ENCODE results near the gene GPR31.
A peak's percentile ranks its signal among the peaks of the same experiment; 100 is the strongest.

Gene GPR31

GRCh38 chr6:167165858-167166471, 8.2 kb upstream of the GPR31 start:
- H3K9ac ChIP-seq (ENCODE audit: low read depth, low read length) = no peak overlapping the region
- H3K4me3 ChIP-seq (ENCODE audit: low read depth, low read length) = no peak overlapping the region
- H3K36me3 ChIP-seq (ENCODE audit: control insufficient read depth, insufficient read depth, low read length) = no peaks in the 10 kb centered on the region
- H3K4me1 ChIP-seq (ENCODE audit: control insufficient read depth, insufficient read depth, low read length) = peaks cover 31% of the 10 kb centered on the region
- no peak overlapping the region for H3K27ac ChIP-seq (ENCODE audit: low read depth, low read length)
- no peaks in the 10 kb centered on the region for H3K27me3 ChIP-seq (ENCODE audit: control insufficient read depth, insufficient read depth, low read length)
- no peaks in the 10 kb centered on the region for H3K9me3 ChIP-seq (ENCODE audit: control insufficient read depth, insufficient read depth, low read length)

- Histone ChIP-seq H3K4me3 (ENCODE audit: low read depth, low read length) (0 out of 2 replicates have a peak overlapping the region, but pooled peaks have one; percentile 44), H3K9me3 (ENCODE audit: control insufficient read depth, insufficient read depth, low read length) (no peaks in the 10 kb centered on the region), H3K9ac (ENCODE audit: low read depth, low read length) (no peak overlapping the region), H3K27me3 (ENCODE audit: control insufficient read depth, insufficient read depth, low read length) (no peaks in the 10 kb centered on the region), H3K4me1 (ENCODE audit: control insufficient read depth, insufficient read depth, low read length) (peaks cover 31% of the 10 kb centered on the region), H3K36me3 (ENCODE audit: control insufficient read depth, insufficient read depth, low read length) (no peaks in the 10 kb centered on the region), H3K27ac (ENCODE audit: low read depth, low read length) (peak overlapping the region; percentile 85)
Observed at GRCh38 chr6:167164261-167164660, 6.5 kb upstream of the GPR31 start.

GRCh38 chr6:167163476-167164011, 5.8 kb upstream of the GPR31 start:
- H3K4me3 ChIP-seq (ENCODE audit: low read depth, low read length) = peak overlapping the region; percentile 44
- peaks cover 31% of the 10 kb centered on the region for H3K4me1 ChIP-seq (ENCODE audit: control insufficient read depth, insufficient read depth, low read length)

DNA sequence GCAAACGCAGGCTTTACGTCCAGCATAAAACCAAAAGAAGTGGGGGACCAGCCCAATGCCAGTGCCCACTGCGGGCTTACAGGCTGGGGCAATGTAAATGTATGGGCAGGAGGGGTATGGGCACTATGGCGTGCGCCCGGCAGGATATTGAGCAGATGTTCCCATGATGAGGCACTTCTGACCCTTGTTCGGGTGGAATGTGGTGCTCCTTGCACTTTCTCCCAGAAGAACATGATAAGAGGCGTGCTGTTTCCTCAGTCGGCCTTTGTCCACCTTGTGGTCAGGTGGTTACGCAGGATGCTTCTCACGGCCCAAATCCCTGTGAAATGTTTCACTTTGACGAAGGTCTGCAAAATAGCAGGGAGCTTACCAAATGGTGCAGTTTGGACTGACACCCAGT, 4.8 kb upstream of the GPR31 start:
- H3K27me3 ChIP-seq (ENCODE audit: control insufficient read depth, insufficient read depth, low read length) = no peaks in the 10 kb centered on the region; the same call in 1 of the 2 replicates
- H3K27ac ChIP-seq (ENCODE audit: low read depth, low read length) = peak overlapping the region; percentile 85
- no peaks in the 10 kb centered on the region for H3K36me3 ChIP-seq (ENCODE audit: control insufficient read depth, insufficient read depth, low read length)
- H3K9me3 ChIP-seq (ENCODE audit: control insufficient read depth, insufficient read depth, low read length) = no peaks in the 10 kb centered on the region
- H3K4me1 ChIP-seq (ENCODE audit: control insufficient read depth, insufficient read depth, low read length) = peaks cover 31% of the 10 kb centered on the region
- H3K9ac ChIP-seq (ENCODE audit: low read depth, low read length) = peak overlapping the region; percentile 9; the same call in 1 of the 2 replicates
- no peak overlapping the region for H3K4me3 ChIP-seq (ENCODE audit: low read depth, low read length)

More at GRCh38 chr6:167163476-167164011, 5.8 kb upstream of the GPR31 start:
- peak overlapping the region; percentile 85 for H3K27ac ChIP-seq (ENCODE audit: low read depth, low read length)
- no peaks in the 10 kb centered on the region; the same call in 1 of the 2 replicates for H3K27me3 ChIP-seq (ENCODE audit: control insufficient read depth, insufficient read depth, low read length)
- no peaks in the 10 kb centered on the region for H3K9me3 ChIP-seq (ENCODE audit: control insufficient read depth, insufficient read depth, low read length)
- H3K36me3 ChIP-seq (ENCODE audit: control insufficient read depth, insufficient read depth, low read length) = no peaks in the 10 kb centered on the region
- peak overlapping the region; percentile 32 for H3K9ac ChIP-seq (ENCODE audit: low read depth, low read length)

GRCh38 chr6:167161851-167162467, 4.2 kb upstream of the GPR31 start:
- Histone ChIP-seq H3K4me1 (ENCODE audit: control insufficient read depth, insufficient read depth, low read length) (peaks cover 31% of the 10 kb centered on the region), H3K27ac (ENCODE audit: low read depth, low read length) (no peak overlapping the region), H3K4me3 (ENCODE audit: low read depth, low read length) (no peak overlapping the region), H3K36me3 (ENCODE audit: control insufficient read depth, insufficient read depth, low read length) (no peaks in the 10 kb centered on the region), H3K27me3 (ENCODE audit: control insufficient read depth, insufficient read depth, low read length) (no peaks in the 10 kb centered on the region; the same call in 1 of the 2 replicates), H3K9me3 (ENCODE audit: control insufficient read depth, insufficient read depth, low read length) (no peaks in the 10 kb centered on the region), H3K9ac (ENCODE audit: low read depth, low read length) (no peak overlapping the region)

DNA sequence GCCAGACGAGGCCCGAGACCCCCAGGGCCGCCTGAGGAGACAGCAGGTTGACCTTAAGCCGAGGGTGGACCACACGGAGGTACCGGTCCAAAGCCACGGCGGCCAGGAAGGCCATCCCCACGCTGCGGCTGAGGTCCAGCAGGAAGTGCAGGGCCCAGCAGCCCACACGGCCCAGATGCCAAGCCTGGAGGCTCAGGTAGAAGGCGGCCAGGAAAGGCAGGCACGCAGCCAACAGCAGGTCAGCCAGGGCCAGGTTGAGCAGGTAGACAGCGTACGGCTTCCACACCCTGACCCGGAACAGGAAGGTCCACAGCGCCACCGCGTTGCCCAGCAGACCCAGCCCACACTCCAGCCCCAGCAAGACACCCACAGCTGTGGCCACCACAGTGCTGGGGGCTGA, 366 bp downstream of the GPR31 start:
- Histone ChIP-seq H3K4me1 (ENCODE audit: control insufficient read depth, insufficient read depth, low read length) (peaks cover 13% of the 10 kb centered on the region), H3K9ac (ENCODE audit: low read depth, low read length) (no peak overlapping the region), H3K9me3 (ENCODE audit: control insufficient read depth, insufficient read depth, low read length) (no peaks in the 10 kb centered on the region), H3K27ac (ENCODE audit: low read depth, low read length) (no peak overlapping the region), H3K36me3 (ENCODE audit: control insufficient read depth, insufficient read depth, low read length) (no peaks in the 10 kb centered on the region), H3K27me3 (ENCODE audit: control insufficient read depth, insufficient read depth, low read length) (no peaks in the 10 kb centered on the region; the same call in 1 of the 2 replicates), H3K4me3 (ENCODE audit: low read depth, low read length) (no peak overlapping the region)

DNA sequence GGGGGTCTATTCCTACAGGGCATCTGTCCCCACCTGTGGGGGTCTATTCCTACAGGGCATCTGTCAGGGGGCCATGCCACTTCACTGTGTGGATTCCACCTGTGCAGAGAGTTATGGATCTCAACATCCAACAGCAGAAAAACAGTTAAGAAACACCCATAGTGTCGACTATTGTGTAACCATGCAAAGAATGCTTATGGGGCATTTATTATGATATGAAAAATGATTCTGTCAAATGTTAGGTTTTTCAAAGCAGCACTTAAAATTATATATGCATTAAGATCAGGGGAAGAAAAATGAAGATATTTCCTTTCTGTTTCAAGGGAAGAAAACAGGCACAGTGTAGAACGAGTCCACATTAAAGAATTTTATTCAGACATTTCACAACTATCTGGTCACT, 2.9 kb downstream of the GPR31 start:
- H3K9me3 ChIP-seq (ENCODE audit: control insufficient read depth, insufficient read depth, low read length) = peaks cover 6% of the 10 kb centered on the region; the same call in 1 of the 2 replicates
- H3K27ac ChIP-seq (ENCODE audit: low read depth, low read length) = no peak overlapping the region
- no peak overlapping the region for H3K4me3 ChIP-seq (ENCODE audit: low read depth, low read length)
- H3K36me3 ChIP-seq (ENCODE audit: control insufficient read depth, insufficient read depth, low read length) = no peaks in the 10 kb centered on the region
- peaks cover 21% of the 10 kb centered on the region for H3K4me1 ChIP-seq (ENCODE audit: control insufficient read depth, insufficient read depth, low read length)
- no peak overlapping the region for H3K9ac ChIP-seq (ENCODE audit: low read depth, low read length)
- no peaks in the 10 kb centered on the region; the same call in 1 of the 2 replicates for H3K27me3 ChIP-seq (ENCODE audit: control insufficient read depth, insufficient read depth, low read length)

GRCh38 chr6:167154291-167154690, 3.5 kb downstream of the GPR31 start:
- Histone ChIP-seq H3K27me3 (ENCODE audit: control insufficient read depth, insufficient read depth, low read length) (no peaks in the 10 kb centered on the region; the same call in 1 of the 2 replicates), H3K4me3 (ENCODE audit: low read depth, low read length) (no peak overlapping the region), H3K36me3 (ENCODE audit: control insufficient read depth, insufficient read depth, low read length) (no peaks in the 10 kb centered on the region), H3K9me3 (ENCODE audit: control insufficient read depth, insufficient read depth, low read length) (peaks cover 6% of the 10 kb centered on the region; the same call in 1 of the 2 replicates), H3K9ac (ENCODE audit: low read depth, low read length) (no peak overlapping the region), H3K27ac (ENCODE audit: low read depth, low read length) (no peak overlapping the region), H3K4me1 (ENCODE audit: control insufficient read depth, insufficient read depth, low read length) (peaks cover 21% of the 10 kb centered on the region)

DNA sequence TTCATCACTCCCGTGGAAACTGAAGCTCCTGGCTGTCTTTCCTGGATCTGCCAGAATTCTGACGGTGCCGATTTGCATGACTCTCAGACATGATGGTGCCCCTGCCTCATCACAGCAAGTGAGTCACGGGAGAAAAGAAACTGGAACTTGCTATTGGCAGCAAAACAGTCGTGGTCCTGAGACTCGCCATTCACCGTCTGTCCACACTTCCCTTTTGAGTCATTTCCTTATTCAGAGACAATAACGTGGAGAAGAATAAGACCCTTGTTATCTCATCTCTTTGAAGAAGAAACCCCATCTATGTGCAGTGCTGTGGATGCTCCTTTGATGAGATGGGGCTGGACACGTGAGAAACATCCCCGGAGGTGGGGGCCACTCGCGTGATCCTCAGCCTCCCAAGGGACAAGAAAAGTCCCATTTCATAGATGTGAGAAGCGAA, 4.2 kb downstream of the GPR31 start:
- H3K27ac ChIP-seq (ENCODE audit: low read depth, low read length) = no peak overlapping the region
- H3K36me3 ChIP-seq (ENCODE audit: control insufficient read depth, insufficient read depth, low read length) = no peaks in the 10 kb centered on the region
- H3K9ac ChIP-seq (ENCODE audit: low read depth, low read length) = no peak overlapping the region
- peaks cover 6% of the 10 kb centered on the region; the same call in 1 of the 2 replicates for H3K9me3 ChIP-seq (ENCODE audit: control insufficient read depth, insufficient read depth, low read length)
- H3K27me3 ChIP-seq (ENCODE audit: control insufficient read depth, insufficient read depth, low read length) = peaks cover 5% of the 10 kb centered on the region; the same call in 1 of the 2 replicates
- no peak overlapping the region for H3K4me3 ChIP-seq (ENCODE audit: low read depth, low read length)
- H3K4me1 ChIP-seq (ENCODE audit: control insufficient read depth, insufficient read depth, low read length) = peaks cover 21% of the 10 kb centered on the region

- peaks cover 6% of the 10 kb centered on the region; the same call in 1 of the 2 replicates for H3K27me3 ChIP-seq (ENCODE audit: control insufficient read depth, insufficient read depth, low read length)
- peaks cover 6% of the 10 kb centered on the region; the same call in 1 of the 2 replicates for H3K9me3 ChIP-seq (ENCODE audit: control insufficient read depth, insufficient read depth, low read length)
- H3K9ac ChIP-seq (ENCODE audit: low read depth, low read length) = no peak overlapping the region
- no peaks in the 10 kb centered on the region for H3K36me3 ChIP-seq (ENCODE audit: control insufficient read depth, insufficient read depth, low read length)
- H3K4me3 ChIP-seq (ENCODE audit: low read depth, low read length) = no peak overlapping the region
- no peak overlapping the region for H3K27ac ChIP-seq (ENCODE audit: low read depth, low read length)
- H3K4me1 ChIP-seq (ENCODE audit: control insufficient read depth, insufficient read depth, low read length) = peaks cover 28% of the 10 kb centered on the region
Observed at GRCh38 chr6:167152862-167153261, 4.9 kb downstream of the GPR31 start.

- peaks cover 40% of the 10 kb centered on the region for H3K4me1 ChIP-seq (ENCODE audit: control insufficient read depth, insufficient read depth, low read length)
- peaks cover 6% of the 10 kb centered on the region; the same call in 1 of the 2 replicates for H3K9me3 ChIP-seq (ENCODE audit: control insufficient read depth, insufficient read depth, low read length)
- H3K27ac ChIP-seq (ENCODE audit: low read depth, low read length) = peak overlapping the region; percentile 70
- H3K36me3 ChIP-seq (ENCODE audit: control insufficient read depth, insufficient read depth, low read length) = no peaks in the 10 kb centered on the region
- H3K9ac ChIP-seq (ENCODE audit: low read depth, low read length) = no peak overlapping the region
- peaks cover 6% of the 10 kb centered on the region; the same call in 1 of the 2 replicates for H3K27me3 ChIP-seq (ENCODE audit: control insufficient read depth, insufficient read depth, low read length)
- H3K4me3 ChIP-seq (ENCODE audit: low read depth, low read length) = no peak overlapping the region
Observed at GRCh38 chr6:167151648-167152047, 6.1 kb downstream of the GPR31 start.

Data from HUES48 (cell line).